Left ventricle myocardium inferior (tissue), 1 donor: ENCODE results near the gene RAF1. TPM values are rescaled to one million over a fixed set of nuclear protein-coding genes. Genes with fewer than 3 reads are reported as not detected.
A peak's percentile ranks its signal among the peaks of the same experiment; 100 is the strongest.

Source experiments
- DNase-seq: peaks from one replicate; pipeline ENCODE4 v3.0.0-alpha.2; 2020
- H3K27ac ChIP-seq: fragments of 200-600 bp; replicated peaks from 2 replicates; pipeline ENCODE4 v1.8.0; 2021
- H3K27me3 ChIP-seq: fragments of 200-600 bp; 2 replicates; pipeline ENCODE4 v1.8.0; 2021; ENCODE audit warnings: low read depth
- H3K36me3 ChIP-seq: fragments of 200-600 bp; 2 replicates; pipeline ENCODE4 v1.8.0; 2021
- H3K4me1 ChIP-seq: fragments of 200-600 bp; 2 replicates; pipeline ENCODE4 v1.8.0; 2021
- H3K4me3 ChIP-seq: fragments of 200-600 bp; 2 replicates; pipeline ENCODE4 v1.8.0; 2021; ENCODE audit warnings: mild to moderate bottlenecking, moderate library complexity
- H3K9me3 ChIP-seq: fragments of 200-600 bp; replicated peaks from 2 replicates; pipeline ENCODE4 v1.8.0; 2021
- intact Hi-C: fragments of 100-400 bp; cut with micrococcal nuclease; formaldehyde crosslinking; loops from one replicate; pipeline ENCODE4 v1.11.0; 2022
- long read RNA-seq: library from polyadenylated mRNA; unstranded; transcript quantifications from one replicate; pipeline ENCODE4 v2.0.0, GENCODE V29; 2021
- total RNA-seq: library from RNA; stranded (reverse); fragmentation: NEBNext Ultra II Directional; extraction: Animal tissue kit (Norgen Biotek cat#: 25700); gene quantifications from one replicate; pipeline ENCODE4 v1.2.1, GENCODE V29; 2021
- TF ChIP-seq, protein P1 (sequence below): fragments of 200-600 bp; IDR thresholded peaks from 2 replicates; pipeline ENCODE4 v1.8.0; 2021; ENCODE audit warnings: antibody characterized with exemption, mild to moderate bottlenecking, borderline replicate concordance
- donor health status: DM: no; HTN: yes; CAD: no; lungs with severe emphysema.

The RAF1 gene
- 137 TPM for total RNA-seq
- long read RNA-seq, transcript RAF1-201 (17 exons, 3,300 nt): major isoform, 226 of 308 reads
- long read RNA-seq, transcript RAF1-203 (16 exons, 2,354 nt): minor isoform, 7 of 308 reads
- long read RNA-seq, partial matches to known transcripts: 24 of 308 reads
- long read RNA-seq, other reads (novel, unspliced or antisense): 48 of 308 reads

DNA sequence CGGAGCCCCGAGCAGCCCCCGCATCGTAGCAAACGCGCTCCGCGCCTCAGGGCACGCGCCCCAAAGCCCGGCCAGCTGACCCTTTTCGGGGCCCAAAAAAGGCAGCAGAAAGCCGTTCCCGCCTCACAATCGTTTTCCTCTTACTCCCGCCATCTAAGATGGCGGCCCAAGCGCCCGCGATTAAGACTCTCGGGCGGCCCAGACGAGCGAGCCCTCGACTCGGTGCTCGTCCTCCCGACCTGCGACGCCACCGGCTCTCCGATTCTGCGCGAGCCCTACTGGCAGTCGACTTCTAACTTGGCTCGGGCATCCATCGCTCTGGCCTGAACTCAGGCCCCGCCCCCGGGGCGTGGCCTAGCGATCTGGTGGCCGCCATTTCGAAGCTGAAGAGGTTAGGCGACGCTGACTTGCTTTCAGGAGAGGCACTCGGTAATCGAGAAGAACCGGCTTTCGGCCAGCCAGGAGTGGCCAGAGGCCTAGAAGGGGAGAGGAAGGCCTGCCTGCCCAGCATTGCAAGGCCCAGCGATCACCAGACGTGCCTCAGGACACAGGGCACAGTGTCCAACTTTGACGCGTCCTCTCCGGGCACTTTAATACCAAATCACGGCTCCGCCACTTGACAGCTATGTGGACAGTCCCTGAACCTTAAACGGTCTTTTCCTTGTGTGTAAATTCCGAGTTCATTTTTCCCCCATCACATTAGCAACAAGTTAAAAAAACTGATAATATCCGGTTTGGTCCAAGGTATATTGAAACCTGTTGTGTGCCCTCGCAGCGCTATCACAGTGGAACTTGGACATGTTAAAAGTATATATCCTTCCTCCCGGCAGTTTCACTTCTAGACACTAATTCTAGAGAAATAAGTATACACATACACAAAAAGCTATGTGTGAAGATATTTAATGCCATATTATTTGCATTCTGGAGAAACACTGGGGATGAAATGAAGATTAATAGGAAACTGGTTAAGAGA is at the start of gene RAF1:
Gene RAF1, minus strand, starts transcription at position 182 of the 973 bp plus-strand sequence. CDS start 45,396 bp downstream, outside the sequence.
- intact Hi-C loops: no loop called here
- TF ChIP-seq, protein P1, sequence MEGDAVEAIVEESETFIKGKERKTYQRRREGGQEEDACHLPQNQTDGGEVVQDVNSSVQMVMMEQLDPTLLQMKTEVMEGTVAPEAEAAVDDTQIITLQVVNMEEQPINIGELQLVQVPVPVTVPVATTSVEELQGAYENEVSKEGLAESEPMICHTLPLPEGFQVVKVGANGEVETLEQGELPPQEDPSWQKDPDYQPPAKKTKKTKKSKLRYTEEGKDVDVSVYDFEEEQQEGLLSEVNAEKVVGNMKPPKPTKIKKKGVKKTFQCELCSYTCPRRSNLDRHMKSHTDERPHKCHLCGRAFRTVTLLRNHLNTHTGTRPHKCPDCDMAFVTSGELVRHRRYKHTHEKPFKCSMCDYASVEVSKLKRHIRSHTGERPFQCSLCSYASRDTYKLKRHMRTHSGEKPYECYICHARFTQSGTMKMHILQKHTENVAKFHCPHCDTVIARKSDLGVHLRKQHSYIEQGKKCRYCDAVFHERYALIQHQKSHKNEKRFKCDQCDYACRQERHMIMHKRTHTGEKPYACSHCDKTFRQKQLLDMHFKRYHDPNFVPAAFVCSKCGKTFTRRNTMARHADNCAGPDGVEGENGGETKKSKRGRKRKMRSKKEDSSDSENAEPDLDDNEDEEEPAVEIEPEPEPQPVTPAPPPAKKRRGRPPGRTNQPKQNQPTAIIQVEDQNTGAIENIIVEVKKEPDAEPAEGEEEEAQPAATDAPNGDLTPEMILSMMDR: no peak
- peak within 1 kb of the TSS; percentile 85 for H3K4me3 ChIP-seq
- peak; percentile 98 for DNase-seq
- H3K27ac ChIP-seq: peak within 1 kb of the TSS; percentile 98
- H3K36me3 ChIP-seq: no peaks in the 10 kb centered on the region
- H3K27me3 ChIP-seq: no peaks in the 10 kb centered on the region
- H3K9me3 ChIP-seq: no peaks in the 10 kb centered on the region
- peaks cover 54% of the 10 kb centered on the region for H3K4me1 ChIP-seq

DNA sequence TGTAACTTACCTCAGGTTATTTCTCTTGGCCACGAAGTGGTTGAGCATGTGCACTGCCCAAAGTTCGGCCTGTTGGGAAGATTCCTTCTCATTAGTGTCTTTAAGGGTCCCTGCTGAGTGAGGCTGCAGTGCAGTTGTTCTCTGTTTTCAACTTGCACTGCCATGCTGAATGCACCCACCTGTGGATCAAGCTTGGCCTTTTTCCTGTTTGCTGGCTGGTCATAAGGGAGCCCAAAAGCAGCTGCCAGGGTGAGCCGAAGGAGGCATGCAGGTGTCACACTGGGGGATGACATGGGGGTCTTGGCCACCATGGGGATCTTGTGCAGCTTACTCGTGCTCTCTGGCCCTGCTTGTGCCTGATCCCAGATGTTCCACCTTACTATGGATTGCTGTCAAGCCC is 46.1 kb upstream of the RAF1 start:
- H3K4me1 ChIP-seq: peaks cover 22% of the 10 kb centered on the region
- no peak overlapping the region for H3K4me3 ChIP-seq
- TF ChIP-seq, protein P1: no peak
- intact Hi-C loops: no loop called here
- H3K9me3 ChIP-seq: no peaks in the 10 kb centered on the region
- H3K27me3 ChIP-seq: no peaks in the 10 kb centered on the region
- no peaks in the 10 kb centered on the region for H3K36me3 ChIP-seq
- no peak for DNase-seq
- H3K27ac ChIP-seq: no peak overlapping the region

DNA sequence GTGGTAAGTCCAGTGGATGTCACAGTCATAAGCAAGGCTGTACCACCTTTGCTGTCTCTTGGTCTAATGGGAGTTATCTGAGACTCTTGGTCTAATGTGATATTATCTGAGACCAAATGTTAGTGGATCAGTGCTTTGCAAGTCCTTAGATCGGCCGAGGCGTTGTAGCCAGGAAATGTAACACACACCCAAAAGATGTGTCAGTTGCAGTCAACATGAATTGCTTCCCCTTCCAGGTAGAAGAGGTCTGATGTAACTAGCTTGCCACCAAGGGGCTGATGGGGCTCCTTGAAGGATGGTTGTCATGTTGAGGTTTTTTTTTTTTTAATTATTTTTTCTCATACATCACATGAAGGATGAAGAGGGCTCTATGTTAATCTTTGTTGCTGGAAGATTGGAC is 45.4 kb upstream of the RAF1 start:
- H3K27me3 ChIP-seq: no peaks in the 10 kb centered on the region
- no peak overlapping the region for H3K4me3 ChIP-seq
- no peak overlapping the region for H3K27ac ChIP-seq
- intact Hi-C loops: no loop called here
- H3K9me3 ChIP-seq: no peaks in the 10 kb centered on the region
- DNase-seq: no peak
- TF ChIP-seq, protein P1: no peak
- peaks cover 23% of the 10 kb centered on the region for H3K4me1 ChIP-seq
- H3K36me3 ChIP-seq: no peaks in the 10 kb centered on the region

DNA sequence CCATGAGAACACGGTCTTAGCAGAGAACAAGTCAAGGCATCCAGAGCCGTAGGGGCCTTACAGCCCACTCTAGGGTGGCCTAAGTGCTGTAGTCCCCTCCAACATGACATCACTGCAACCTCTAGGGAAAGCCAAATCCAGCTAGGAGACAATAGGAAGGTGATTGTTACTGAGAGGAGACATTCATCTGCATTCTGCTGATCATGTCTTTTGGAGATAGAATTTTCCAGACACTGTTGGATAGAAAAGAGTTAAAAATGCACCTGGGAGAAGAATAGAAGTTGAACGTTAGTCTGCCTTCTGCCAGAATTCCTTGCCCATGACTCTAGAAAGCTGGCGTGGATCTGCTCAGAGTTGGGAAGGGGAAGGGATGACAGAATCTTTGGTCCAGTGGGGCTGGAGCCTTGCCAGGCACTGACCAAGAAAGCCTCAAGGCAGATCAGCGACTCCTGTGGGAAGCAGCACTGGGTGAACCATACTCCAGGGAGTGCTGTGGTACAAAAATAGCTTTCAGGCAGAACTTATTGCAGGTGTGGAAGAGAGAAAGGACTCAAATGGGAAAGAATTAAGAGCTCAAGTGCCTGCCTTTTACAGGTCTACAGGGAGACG is 44.8 kb upstream of the RAF1 start:
- intact Hi-C loops: no loop called here
- TF ChIP-seq, protein P1: peak; percentile 40
- Histone ChIP-seq H3K9me3 (no peaks in the 10 kb centered on the region), H3K4me3 (no peak overlapping the region), H3K27me3 (no peaks in the 10 kb centered on the region), H3K27ac (no peak overlapping the region), H3K36me3 (no peaks in the 10 kb centered on the region), H3K4me1 (peaks cover 23% of the 10 kb centered on the region)
- DNase-seq: peak; percentile 34

DNA sequence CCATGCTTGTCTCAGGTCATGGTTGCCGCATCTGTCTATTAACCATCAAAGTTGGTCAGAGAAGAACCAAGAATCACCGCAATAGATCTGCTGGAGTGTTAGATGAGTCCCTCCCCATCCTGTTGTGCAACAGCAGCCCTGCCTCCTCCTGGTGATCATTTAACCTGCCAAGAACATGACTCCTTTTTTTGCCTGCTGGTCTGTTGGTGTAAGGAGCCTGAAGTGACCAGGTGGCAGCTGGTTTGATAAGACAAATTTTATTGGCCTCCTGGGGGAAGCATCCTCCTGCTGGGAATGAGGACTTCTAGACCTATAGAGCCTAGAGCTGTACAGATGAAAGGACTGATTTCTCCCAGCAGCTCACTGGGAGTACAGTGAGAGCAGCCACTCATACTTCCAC is 43.5 kb upstream of the RAF1 start:
- intact Hi-C loops: no loop called here
- TF ChIP-seq, protein P1: no peak
- Histone ChIP-seq H3K27ac (no peak overlapping the region), H3K36me3 (no peaks in the 10 kb centered on the region), H3K27me3 (no peaks in the 10 kb centered on the region), H3K9me3 (no peaks in the 10 kb centered on the region), H3K4me1 (peaks cover 23% of the 10 kb centered on the region), H3K4me3 (no peak overlapping the region)
- no peak for DNase-seq
